T-helper 9 cell (primary cell): ENCODE measurements around the gene BAG2.

Experiments used
- DNase-seq: peaks from one replicate; pipeline ENCODE4 v3.0.0-alpha.2; 2020

BAG2 gene

DNA sequence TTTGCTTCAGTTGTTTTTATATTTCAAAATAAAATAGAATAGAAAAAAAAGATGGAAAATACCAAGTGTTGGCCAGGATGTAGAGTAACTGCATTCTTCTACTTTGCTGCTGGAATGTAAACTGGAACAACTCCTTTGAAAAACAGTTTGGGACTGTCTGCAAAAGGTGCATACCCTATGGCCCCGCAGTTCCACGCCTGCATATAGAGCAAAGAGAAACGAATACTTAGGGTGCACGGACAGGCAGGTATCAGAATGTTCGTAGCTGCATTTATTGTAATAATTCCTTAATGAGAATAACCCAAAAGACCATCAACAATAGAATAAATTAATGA lies 50.6 kb downstream of the BAG2 start:
- DNase-seq, result no peak

DNA sequence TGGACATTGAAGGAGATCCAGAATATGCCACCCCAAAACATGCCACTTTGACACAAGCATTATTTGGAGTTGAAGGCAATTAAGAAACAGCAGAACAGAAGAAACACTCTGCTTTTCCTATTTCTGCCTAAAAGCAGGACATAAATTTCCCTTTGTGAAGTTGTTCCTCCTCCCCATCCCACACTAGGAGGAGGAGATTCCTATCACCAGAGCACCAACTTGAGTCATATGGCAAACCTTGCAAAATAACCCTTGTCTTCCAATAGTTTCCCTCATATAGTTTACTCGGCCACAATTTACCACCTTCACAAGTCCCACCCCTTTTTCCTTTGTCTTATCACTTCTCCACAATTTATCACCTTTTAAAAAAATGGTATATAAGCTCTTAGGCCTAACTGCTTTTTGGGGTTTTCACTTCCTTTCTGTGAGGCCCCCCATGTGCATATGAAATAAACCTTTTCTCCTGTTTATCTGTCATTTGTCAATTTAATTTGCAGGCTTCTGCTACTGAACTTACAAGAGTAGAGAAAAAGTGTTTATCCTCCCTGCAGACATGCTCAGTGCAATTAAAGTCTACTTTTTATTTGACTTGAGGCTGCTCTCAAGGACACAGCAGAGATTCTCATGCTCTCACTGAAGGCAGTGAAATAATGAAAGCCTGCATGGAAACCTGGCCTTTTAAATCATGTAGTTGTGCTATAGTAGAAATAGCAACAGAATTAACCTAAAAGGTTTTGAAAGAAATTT lies 52.8 kb downstream of the BAG2 start:
- no peak for DNase-seq

DNA sequence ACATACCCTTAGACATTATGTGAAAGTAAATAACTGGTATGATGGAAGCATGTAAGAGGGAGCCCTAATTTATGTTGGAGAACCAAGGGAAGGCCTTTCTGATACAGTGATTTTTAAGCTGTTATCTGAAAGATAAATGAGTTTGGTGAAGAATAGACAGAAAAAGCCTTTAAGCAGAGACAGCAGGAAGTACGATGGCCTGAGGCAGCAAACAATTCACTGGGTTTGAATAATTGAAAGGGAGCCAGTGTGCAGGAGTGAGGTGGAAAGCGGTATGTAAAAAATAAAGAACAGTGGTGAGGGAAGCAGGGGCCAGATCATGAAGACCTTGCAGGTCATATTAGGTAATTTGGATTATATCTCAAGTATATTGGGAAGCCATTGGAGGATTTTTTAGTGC lies 54.1 kb downstream of the BAG2 start:
- DNase-seq, result no peak
